Heart left ventricle (tissue), 16 donors: Measurements from ENCODE around the gene MRM2. TPM values are rescaled to one million over a fixed set of nuclear protein-coding genes. Genes with fewer than 3 reads are reported as not detected.
"Not testable (repeated sequence)": the region's sequence is repeated elsewhere in the genome, so short reads cannot be mapped to it uniquely, and the experiment has no call there.

Experiments
- ATAC-seq, 4 donors: fragments of 200-7000 bp; cut with Tn5 transposase; one replicate each; pipeline ENCODE4 v1.9.1; 2020 to 2022; ENCODE audit warnings: moderate library complexity in 4 of 4, mild to moderate bottlenecking in 3 of 4, moderate number of reproducible peaks in 1 of 4
- DNase-seq, 5 donors: peaks; one replicate each; pipeline ENCODE4 v3.0.0-alpha.2; 2020
- H3K27ac ChIP-seq, 12 donors: fragments of 200-600 bp; sonication (generic) in 4 of 12; one replicate each; pipeline versions ENCODE4 v1.5.0 to v1.8.0; 2016 to 2022; ENCODE audit warnings: mild to moderate bottlenecking in 2 of 12
- H3K27me3 ChIP-seq, 9 donors: fragments of 200-600 bp; sonication (generic) in 2 of 9; one replicate each; pipeline versions ENCODE4 v1.5.1 to v1.8.0; 2016 to 2022; ENCODE audit warnings: mild to moderate bottlenecking in 3 of 9
- H3K36me3 ChIP-seq, 9 donors: fragments of 200-600 bp; sonication (generic) in 2 of 9; one replicate each; pipeline versions ENCODE4 v1.5.0 to v1.8.0; 2018 to 2022; ENCODE audit warnings: mild to moderate bottlenecking in 2 of 9
- H3K4me1 ChIP-seq, 12 donors: fragments of 200-600 bp; sonication (generic) in 4 of 12; one replicate each; pipeline versions ENCODE4 v1.5.0 to v1.8.0; 2016 to 2022; ENCODE audit warnings: mild to moderate bottlenecking in 3 of 12
- H3K4me3 ChIP-seq, 12 donors: fragments of 200-600 bp; sonication (generic) in 4 of 12; one replicate each; pipeline versions ENCODE4 v1.5.0 to v1.8.0; 2017 to 2022; ENCODE audit warnings: mild to moderate bottlenecking in 9 of 12, moderate library complexity in 4 of 12
- H3K9me3 ChIP-seq, 12 donors: fragments of 200-600 bp; sonication (generic) in 4 of 12; one replicate each; pipeline versions ENCODE4 v1.5.0 to v1.8.0; 2016 to 2022; ENCODE audit warnings: mild to moderate bottlenecking in 1 of 12
- CTCF ChIP-seq, 12 donors: fragments of 200-600 bp; sonication (generic) in 4 of 12; IDR thresholded peaks; one replicate each; pipeline versions ENCODE4 v1.5.0 to v1.8.0; 2018 to 2022; ENCODE audit warnings: antibody characterized with exemption in 12 of 12, mild to moderate bottlenecking in 5 of 12
- POLR2A ChIP-seq, 2 donors: fragments of 450-650 bp; IDR thresholded peaks; one replicate each; pipeline ENCODE4 v1.6.1; 2017; ENCODE audit warnings: antibody characterized with exemption in 2 of 2, mild to moderate bottlenecking in 2 of 2, moderate library complexity in 2 of 2
- WGBS, 4 donors: extraction: QIAGEN DNeasy Blood & Tissue Kit in 2 of 4; methylation state at CpG; one replicate each; pipeline versions ENCODE4 v1.1.5 to v1.1.7; 2013 to 2018; 5-methylcytosine and 5-hydroxymethylcytosine counted together
- intact Hi-C, 10 donors: fragments of 100-400 bp; cut with DNase I; formaldehyde crosslinking; loops; one replicate each; pipeline versions ENCODE4 v1.11.1 to v1.14.2; 2022
- polyA plus RNA-seq, 2 donors: library from polyadenylated mRNA; stranded (reverse); fragments of 200-250 nt; gene quantifications; one replicate each; pipeline ENCODE4 v1.2.3, GENCODE V29; 2013
- total RNA-seq, 9 donors: library from RNA; depleted of rRNA in 2 of 9; stranded (reverse); fragments of >200 nt in 2 of 9; fragmentation: NEBNext Ultra II Directional in 3 of 9; extraction: Animal tissue kit (Norgen Biotek cat#: 25700) in 3 of 9; gene quantifications; one replicate each; pipeline versions ENCODE4 v1.1.0 to v1.2.4, GENCODE V29; 2016 to 2023
- donor health status: ischemic (EF 13 %, LVEDD 7.1; RV severe dilation, severe dysfunction).
- donor health status: healthy with polysubstance abuse.
- donor health status: DM: no; HTN: yes; CAD: no.
- donor health status: DM: no; HTN: no; CAD: no.
- donor health status: ischemic (EF 25% LVEDD 6.9; RV normal size, moderate dysfunction).
- donor health status: ischemic (EF 25% LVEDD 5.7; RV mildly dilated, moderate dysfunction).
- donor health status: healthy.
- donor health status: DM: yes; HTN: yes; CAD: no.
- donor health status: ischemic (EF 35%, LVEDD 5.7; RV mildly dilated, moderate dysfunction).
- donor health status: nonischemic (EF 11% LVEDD 7.7; RV severe dilation, severe dysfunction).
- donor health status: DM: yes; HTN: yes; CAD: no.
- donor health status: PGD.
- donor health status: ischemic (EF 29% LVEDD 5.4; RV normal size, mild dysfunction).
- donor health status: nonischemic (EF 23%, LVEDD 6.1; RV moderate dilation, normal function).

The MRM2 gene
- total and polyA plus RNA-seq, 11 donors = 14.2 to 31.5 (median 20.3) TPM

- WGBS, 4 donors = 87 to 89% (median 88%) methylated on average over 10 of the region's 10 CpGs
- H3K27ac ChIP-seq = peak overlapping the region in 3 of 12 donors; percentile 39 to 54 (median 40)
- DNase-seq (no peak), ATAC-seq (no peak)
- H3K9me3 ChIP-seq = no peaks in the 10 kb centered on the region
- H3K36me3 ChIP-seq = peaks cover 0 to 56% (median 18%) of the 10 kb centered on the region in 9 donors
- peaks cover 0 to 10% (median 0%) of the 10 kb centered on the region in 12 donors for H3K4me1 ChIP-seq
- no peak overlapping the region for H3K4me3 ChIP-seq
- TF ChIP-seq CTCF (IDR thresholded peaks at IDR 0.05) (no peak), POLR2A (IDR thresholded peaks at IDR 0.05) (no peak)
- intact Hi-C loops = no loop called here
- H3K27me3 ChIP-seq = no peaks in the 10 kb centered on the region
Observed at GRCh38 chr7:2269991-2270460, 28.0 kb upstream of the MRM2 start.

- H3K4me3 ChIP-seq, H3K9me3 ChIP-seq, ATAC-seq, DNase-seq, intact Hi-C loops, H3K27me3 ChIP-seq: not testable (repeated sequence)
- peaks cover 0 to 53% (median 12%) of the 10 kb centered on the region in 9 donors for H3K36me3 ChIP-seq
- 51 to 68% (median 62%) methylated on average over 13 to 15 of the region's 18 CpGs for WGBS, 4 donors
- H3K27ac ChIP-seq = peak overlapping the region in 3 of 12 donors; percentile 39 to 54 (median 40)
- peaks cover 0 to 10% (median 0%) of the 10 kb centered on the region in 12 donors for H3K4me1 ChIP-seq
Observed at GRCh38 chr7:2269089-2269990, 27.3 kb upstream of the MRM2 start.

- Histone ChIP-seq H3K4me3 (no peak overlapping the region), H3K27ac (no peak overlapping the region), H3K9me3 (no peaks in the 10 kb centered on the region), H3K4me1 (peaks cover 0 to 10% (median 0%) of the 10 kb centered on the region in 12 donors), H3K36me3 (peaks cover 0 to 56% (median 22%) of the 10 kb centered on the region in 9 donors), H3K27me3 (no peaks in the 10 kb centered on the region)
- intact Hi-C loops = no loop called here
- ATAC-seq (no peak), DNase-seq (no peak)
- TF ChIP-seq CTCF (IDR thresholded peaks at IDR 0.05) (no peak), POLR2A (IDR thresholded peaks at IDR 0.05) (no peak)
- WGBS, 4 donors = 70 to 83% (median 78%) methylated on average over 10 of the region's 10 CpGs
Observed at GRCh38 chr7:2266911-2267310, 24.9 kb upstream of the MRM2 start.

GRCh38 chr7:2264158-2264557 lies 22.2 kb upstream of the MRM2 start:
- WGBS, 4 donors = 97 to 98% (median 97%) methylated on average over 23 of the region's 23 CpGs
- DNase-seq = no peak
- no peaks in the 10 kb centered on the region for H3K27me3 ChIP-seq
- H3K4me3 ChIP-seq = no peak overlapping the region
- TF ChIP-seq CTCF (IDR thresholded peaks at IDR 0.05) (no peak), POLR2A (IDR thresholded peaks at IDR 0.05) (no peak)
- H3K9me3 ChIP-seq = no peaks in the 10 kb centered on the region
- intact Hi-C loops = no loop called here
- peaks cover 0 to 4% (median 0%) of the 10 kb centered on the region in 12 donors for H3K4me1 ChIP-seq
- H3K36me3 ChIP-seq = peaks cover 0 to 42% (median 14%) of the 10 kb centered on the region in 9 donors
- no peak overlapping the region for H3K27ac ChIP-seq
- ATAC-seq = no peak
